ENCODE data around the gene MDFIC.
A peak's percentile ranks its signal among the peaks of the same experiment; 100 is the strongest.

The MDFIC gene

DNA sequence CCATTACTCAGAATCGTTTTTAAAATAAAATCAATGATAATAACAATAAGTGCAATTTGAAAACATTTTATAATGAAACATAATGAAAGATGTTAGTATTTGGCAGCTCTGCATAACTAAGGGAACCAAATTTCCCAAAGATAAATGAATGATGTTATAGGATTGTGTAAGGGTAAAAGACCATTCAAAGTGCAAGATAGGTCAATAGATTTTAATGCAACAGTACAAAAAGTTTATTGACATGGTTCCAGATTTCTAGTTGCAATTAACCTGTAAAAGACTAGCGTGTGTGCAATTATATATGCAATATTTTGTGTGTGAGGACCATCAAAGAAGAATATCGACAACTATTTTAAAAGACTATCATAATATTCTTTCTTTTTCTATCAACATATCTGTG, 122.3 kb downstream of the MDFIC start:
- no peak for DNase-seq

DNA sequence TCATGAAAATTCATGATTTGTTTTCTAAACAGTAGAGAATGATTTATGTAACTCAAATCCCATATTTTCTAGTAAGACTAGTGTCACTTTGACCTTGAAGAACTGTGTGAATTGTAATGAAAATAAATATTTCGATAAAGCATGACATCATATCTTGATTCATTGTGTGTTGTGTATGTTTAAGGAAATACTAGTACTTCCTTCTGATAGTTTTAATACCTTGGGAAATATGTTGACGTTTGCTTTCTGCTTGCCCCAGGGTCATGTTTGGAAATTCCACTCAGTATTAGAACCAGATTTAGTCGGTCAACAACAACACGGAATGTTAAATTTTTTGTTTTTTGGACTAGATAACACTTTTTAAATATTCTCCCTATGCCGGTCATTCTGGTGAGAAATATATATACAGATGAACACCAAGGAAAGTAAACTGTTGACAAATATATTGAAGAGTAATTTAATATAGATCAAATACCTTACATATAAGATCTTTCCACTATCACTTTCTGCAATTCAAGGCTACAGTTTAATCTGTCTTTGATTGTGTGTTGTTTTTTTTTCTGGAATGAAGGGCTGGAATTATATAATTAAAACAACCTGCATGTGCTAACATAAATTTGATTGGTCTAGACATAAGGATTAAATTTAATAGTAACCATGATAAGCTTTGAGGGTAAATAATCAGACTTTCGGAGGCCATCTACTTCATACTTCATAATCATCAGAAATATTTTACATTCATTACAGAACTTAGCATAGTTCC, 126.2 kb downstream of the MDFIC start:
- no peak for DNase-seq

- no peak for DNase-seq
Observed at GRCh38 chr7:115052706-115053105, 130.8 kb downstream of the MDFIC start.

- DNase-seq = no peak
Observed at GRCh38 chr7:115054478-115055065, 132.7 kb downstream of the MDFIC start.

DNA sequence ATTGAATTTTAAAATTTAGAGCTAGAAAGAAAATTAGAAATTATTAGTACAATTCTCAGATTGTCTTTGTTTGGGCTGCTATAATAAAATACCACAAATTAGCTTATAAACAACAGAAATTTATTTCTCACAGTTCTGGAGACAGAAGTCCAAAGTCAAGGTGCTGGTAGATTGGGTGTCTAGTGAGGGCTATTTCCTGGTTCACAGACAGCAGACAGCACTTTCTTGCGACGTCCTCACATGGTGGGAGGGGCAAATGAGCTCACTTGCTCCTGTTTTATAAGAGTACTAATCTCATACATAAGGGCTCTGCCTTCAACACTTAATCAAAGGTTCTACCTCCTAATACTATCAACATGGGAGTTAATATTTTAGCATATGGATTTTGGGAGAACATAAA, 134.1 kb downstream of the MDFIC start:
- no peak for DNase-seq

DNA sequence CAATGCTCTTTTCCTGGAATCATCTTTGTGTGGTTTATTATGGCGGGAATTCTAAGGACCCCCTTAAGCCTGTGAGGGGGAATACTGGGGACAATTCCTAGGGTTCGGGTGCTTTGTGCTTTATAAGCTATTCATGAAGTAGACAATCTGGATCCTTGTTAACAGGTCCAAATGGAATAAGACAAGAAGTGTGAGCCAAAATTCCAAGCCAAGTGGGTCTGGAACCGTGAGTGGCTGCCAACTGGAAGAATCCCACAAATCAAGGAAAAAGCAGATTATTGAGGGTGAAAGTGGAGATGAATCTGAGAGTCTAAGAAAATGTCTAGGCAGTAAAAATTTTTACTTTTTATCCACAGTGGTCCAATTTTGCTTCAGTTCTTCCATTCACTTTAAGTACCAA, 136.8 kb downstream of the MDFIC start:
- peak; percentile 44 for DNase-seq

DNA sequence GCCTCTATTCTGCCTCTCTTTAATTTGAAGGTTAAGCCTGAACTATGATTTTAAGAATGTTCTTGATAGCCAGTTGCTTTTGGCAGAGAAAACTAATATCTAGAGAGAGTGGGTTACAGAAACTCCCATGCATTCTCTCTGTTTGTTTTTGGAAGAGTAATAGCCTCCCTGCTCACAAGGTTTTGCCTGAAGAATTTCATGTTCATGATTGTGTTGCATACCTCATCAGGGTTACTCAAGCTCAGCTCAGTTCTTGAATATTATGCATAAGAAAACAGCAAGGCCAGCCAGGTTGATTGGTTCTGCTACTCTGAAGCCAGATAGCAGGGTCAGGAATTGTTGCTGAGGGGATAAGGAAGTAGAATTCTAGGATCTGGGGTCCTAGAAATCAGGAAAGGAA, 137.4 kb downstream of the MDFIC start:
- no peak for DNase-seq

DNA sequence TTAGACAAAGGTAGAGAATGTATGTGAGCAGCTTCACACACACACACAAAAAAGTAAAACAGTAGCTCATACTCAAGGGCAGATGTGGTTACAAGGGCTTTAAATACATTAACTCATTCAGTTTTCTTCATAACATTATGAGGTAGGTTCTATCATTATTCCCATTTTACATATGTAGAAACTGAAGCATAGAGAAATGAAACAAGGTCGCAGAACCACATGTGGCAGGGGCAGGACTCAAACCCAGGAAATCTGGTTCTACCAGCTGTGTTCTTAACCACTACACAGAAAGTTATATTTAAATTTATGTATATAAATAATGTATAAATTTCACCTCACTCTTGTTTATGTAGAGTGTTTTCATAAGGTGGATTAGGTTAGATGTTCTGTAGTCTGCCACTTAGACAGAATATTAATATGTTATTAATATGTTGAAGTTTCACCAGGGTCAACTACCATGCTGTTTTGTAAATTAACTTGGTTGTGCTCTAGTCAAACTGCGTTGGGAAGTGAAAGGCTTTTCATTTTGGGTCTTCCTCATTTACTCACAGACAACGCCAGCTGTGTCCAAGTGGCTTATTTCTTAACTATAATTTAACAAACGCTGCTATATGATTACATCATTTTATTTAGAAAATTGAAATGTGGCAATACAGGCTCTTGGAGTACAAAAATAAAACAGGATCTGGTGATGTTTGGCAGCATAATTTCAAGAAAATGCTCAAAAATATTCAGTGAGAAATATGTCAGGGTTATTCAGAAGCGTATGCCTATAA, 138.4 kb downstream of the MDFIC start:
- DNase-seq = no peak

GRCh38 chr7:115066050-115066449, 144.2 kb downstream of the MDFIC start:
- DNase-seq = no peak

DNA sequence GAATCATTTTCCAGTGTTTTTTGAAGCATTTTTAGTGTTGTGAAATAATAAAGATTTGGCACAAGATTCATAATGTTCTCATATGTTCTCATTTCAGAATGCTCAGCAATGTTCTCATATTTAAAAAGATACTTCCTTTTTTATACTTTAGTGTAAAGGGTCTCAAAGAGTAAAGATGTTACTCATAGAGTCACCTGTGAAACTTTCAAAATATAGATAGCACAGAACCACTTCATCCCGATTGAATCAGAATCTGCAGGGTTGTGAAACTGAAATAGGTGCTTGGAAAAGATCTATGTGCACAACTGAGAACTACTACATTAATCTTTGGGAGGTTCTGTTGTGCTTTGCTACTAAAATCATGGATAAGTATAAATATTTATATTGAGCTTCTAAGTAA, 144.7 kb downstream of the MDFIC start:
- DNase-seq = no peak

GRCh38 chr7:115068220-115068619, 146.3 kb downstream of the MDFIC start:
- no peak for DNase-seq

All from right forelimb (tissue), 1 donor.